NT2/D1 (cell line): ENCODE results near the gene DLG2.

Source experiments
- DNase-seq: peaks from one replicate; pipeline ENCODE4 v3.0.0-alpha.2; 2011; ENCODE audit warnings: low read depth, low spot score
- H3K27me3 ChIP-seq: 2 replicates; pipeline ENCODE4 v1.6.0; 2011; ENCODE audit warnings: mild to moderate bottlenecking; ENCODE audit not compliant: insufficient read length, insufficient read depth
- H3K36me3 ChIP-seq: 2 replicates; pipeline ENCODE4 v1.6.1; 2011; ENCODE audit warnings: mild to moderate bottlenecking, low read length, mixed read lengths; ENCODE audit not compliant: insufficient read depth, insufficient read length
- H3K4me1 ChIP-seq: 2 replicates; pipeline ENCODE4 v1.5.1; 2011; ENCODE audit not compliant: insufficient read depth, insufficient read length
- H3K4me3 ChIP-seq: 2 replicates; pipeline ENCODE4 v1.5.1; 2011; ENCODE audit warnings: low read depth; ENCODE audit not compliant: insufficient read length
- H3K9ac ChIP-seq: 2 replicates; pipeline ENCODE4 v1.6.0; 2011; ENCODE audit warnings: low read depth; ENCODE audit not compliant: insufficient read length
- H3K9me3 ChIP-seq: 2 replicates; pipeline ENCODE4 v1.5.1; 2011; ENCODE audit warnings: mild to moderate bottlenecking, low read length; ENCODE audit not compliant: insufficient read depth
- SUZ12 ChIP-seq: IDR thresholded peaks from 2 replicates; pipeline ENCODE4 v1.6.1; 2011; ENCODE audit not compliant: insufficient read length, insufficient read depth; ENCODE audit errors: extremely low read depth
- YY1 ChIP-seq: IDR thresholded peaks from 2 replicates; pipeline ENCODE4 v1.6.1; 2011; ENCODE audit not compliant: insufficient read length, insufficient read depth
- ZNF274 ChIP-seq: IDR thresholded peaks from 2 replicates; pipeline ENCODE4 v1.6.1; 2011; ENCODE audit warnings: mild to moderate bottlenecking, low read depth, low read length

Gene DLG2

GRCh38 chr11:84465040-84465439 is 1162.1 kb downstream of the DLG2 start:
- DNase-seq = no peak
- Histone ChIP-seq H3K9me3 (no peaks in the 10 kb centered on the region), H3K27me3 (no peaks in the 10 kb centered on the region), H3K9ac (no peak overlapping the region), H3K4me1 (no peaks in the 10 kb centered on the region), H3K36me3 (no peaks in the 10 kb centered on the region), H3K4me3 (no peak overlapping the region)
- TF ChIP-seq SUZ12 (no peak), ZNF274 (no peak), YY1 (no peak)

- no peaks in the 10 kb centered on the region for H3K27me3 ChIP-seq
- no peak for DNase-seq
- no peaks in the 10 kb centered on the region for H3K36me3 ChIP-seq
- TF ChIP-seq SUZ12 (no peak), ZNF274 (no peak), YY1 (no peak)
- H3K4me3 ChIP-seq = no peak overlapping the region
- no peaks in the 10 kb centered on the region for H3K9me3 ChIP-seq
- no peaks in the 10 kb centered on the region for H3K4me1 ChIP-seq
- no peak overlapping the region for H3K9ac ChIP-seq
Observed at GRCh38 chr11:84455691-84456090, 1171.5 kb downstream of the DLG2 start.

- TF ChIP-seq YY1 (no peak), ZNF274 (no peak), SUZ12 (no peak)
- Histone ChIP-seq H3K4me3 (no peak overlapping the region), H3K4me1 (no peaks in the 10 kb centered on the region), H3K9ac (no peak overlapping the region), H3K27me3 (no peaks in the 10 kb centered on the region), H3K9me3 (no peaks in the 10 kb centered on the region), H3K36me3 (no peaks in the 10 kb centered on the region)
- DNase-seq = no peak
Observed at GRCh38 chr11:84452211-84452610, 1174.9 kb downstream of the DLG2 start.

- no peaks in the 10 kb centered on the region for H3K36me3 ChIP-seq
- no peak overlapping the region for H3K9ac ChIP-seq
- H3K27me3 ChIP-seq = no peaks in the 10 kb centered on the region
- no peaks in the 10 kb centered on the region for H3K9me3 ChIP-seq
- TF ChIP-seq YY1 = no peak
- no peak for TF ChIP-seq SUZ12
- TF ChIP-seq ZNF274 = no peak
- H3K4me3 ChIP-seq = no peak overlapping the region
- DNase-seq = no peak
- no peaks in the 10 kb centered on the region for H3K4me1 ChIP-seq
Observed at GRCh38 chr11:84438565-84438964, 1188.6 kb downstream of the DLG2 start.

- TF ChIP-seq YY1 = no peak
- no peak for TF ChIP-seq ZNF274
- no peak for TF ChIP-seq SUZ12
- Histone ChIP-seq H3K36me3 (no peaks in the 10 kb centered on the region), H3K9ac (peak overlapping the region; percentile 38), H3K27me3 (no peaks in the 10 kb centered on the region), H3K9me3 (no peaks in the 10 kb centered on the region), H3K4me1 (no peaks in the 10 kb centered on the region), H3K4me3 (peak overlapping the region; percentile 16)
- DNase-seq = peak; percentile 68
Observed at GRCh38 chr11:84437071-84437980, 1189.8 kb downstream of the DLG2 start.

GRCh38 chr11:84430661-84431060 is 1196.5 kb downstream of the DLG2 start:
- Histone ChIP-seq H3K4me3 (no peak overlapping the region), H3K9ac (no peak overlapping the region), H3K9me3 (no peaks in the 10 kb centered on the region), H3K4me1 (no peaks in the 10 kb centered on the region), H3K36me3 (no peaks in the 10 kb centered on the region), H3K27me3 (no peaks in the 10 kb centered on the region)
- TF ChIP-seq YY1 = no peak
- no peak for TF ChIP-seq ZNF274
- no peak for TF ChIP-seq SUZ12
- DNase-seq = no peak

GRCh38 chr11:84425673-84426072 is 1201.5 kb downstream of the DLG2 start:
- Histone ChIP-seq H3K36me3 (no peaks in the 10 kb centered on the region), H3K9me3 (no peaks in the 10 kb centered on the region), H3K4me1 (no peaks in the 10 kb centered on the region), H3K9ac (no peak overlapping the region), H3K4me3 (no peak overlapping the region), H3K27me3 (no peaks in the 10 kb centered on the region)
- DNase-seq = no peak
- TF ChIP-seq ZNF274 (no peak), YY1 (no peak), SUZ12 (no peak)

GRCh38 chr11:84420271-84420670 is 1206.9 kb downstream of the DLG2 start:
- no peaks in the 10 kb centered on the region for H3K36me3 ChIP-seq
- no peaks in the 10 kb centered on the region for H3K27me3 ChIP-seq
- DNase-seq = no peak
- no peak overlapping the region for H3K9ac ChIP-seq
- no peaks in the 10 kb centered on the region for H3K9me3 ChIP-seq
- TF ChIP-seq SUZ12 = no peak
- no peaks in the 10 kb centered on the region for H3K4me1 ChIP-seq
- H3K4me3 ChIP-seq = no peak overlapping the region
